ES-I3 (cell line): ENCODE measurements around the gene FAM193A.
A peak's percentile ranks its signal among the peaks of the same experiment; 100 is the strongest.

Source experiments
- H3K36me3 ChIP-seq: 2 replicates; pipeline ENCODE4 v1.6.1; 2013; ENCODE audit warnings: mild to moderate bottlenecking, low read length, control low read depth, moderate library complexity; ENCODE audit not compliant: insufficient read depth
- H3K4me1 ChIP-seq: 2 replicates; pipeline ENCODE4 v1.6.1; 2013; ENCODE audit warnings: mild to moderate bottlenecking, control low read depth, low read length; ENCODE audit not compliant: insufficient read depth
- H3K9ac ChIP-seq: 2 replicates; pipeline ENCODE4 v1.6.1; 2013; ENCODE audit warnings: low read depth, mild to moderate bottlenecking, low read length, moderate library complexity
- H3K9me3 ChIP-seq: 2 replicates; pipeline ENCODE4 v1.6.1; 2013; ENCODE audit warnings: mild to moderate bottlenecking, low read length, moderate library complexity; ENCODE audit not compliant: control insufficient read depth, insufficient read depth

Gene FAM193A, protein sequence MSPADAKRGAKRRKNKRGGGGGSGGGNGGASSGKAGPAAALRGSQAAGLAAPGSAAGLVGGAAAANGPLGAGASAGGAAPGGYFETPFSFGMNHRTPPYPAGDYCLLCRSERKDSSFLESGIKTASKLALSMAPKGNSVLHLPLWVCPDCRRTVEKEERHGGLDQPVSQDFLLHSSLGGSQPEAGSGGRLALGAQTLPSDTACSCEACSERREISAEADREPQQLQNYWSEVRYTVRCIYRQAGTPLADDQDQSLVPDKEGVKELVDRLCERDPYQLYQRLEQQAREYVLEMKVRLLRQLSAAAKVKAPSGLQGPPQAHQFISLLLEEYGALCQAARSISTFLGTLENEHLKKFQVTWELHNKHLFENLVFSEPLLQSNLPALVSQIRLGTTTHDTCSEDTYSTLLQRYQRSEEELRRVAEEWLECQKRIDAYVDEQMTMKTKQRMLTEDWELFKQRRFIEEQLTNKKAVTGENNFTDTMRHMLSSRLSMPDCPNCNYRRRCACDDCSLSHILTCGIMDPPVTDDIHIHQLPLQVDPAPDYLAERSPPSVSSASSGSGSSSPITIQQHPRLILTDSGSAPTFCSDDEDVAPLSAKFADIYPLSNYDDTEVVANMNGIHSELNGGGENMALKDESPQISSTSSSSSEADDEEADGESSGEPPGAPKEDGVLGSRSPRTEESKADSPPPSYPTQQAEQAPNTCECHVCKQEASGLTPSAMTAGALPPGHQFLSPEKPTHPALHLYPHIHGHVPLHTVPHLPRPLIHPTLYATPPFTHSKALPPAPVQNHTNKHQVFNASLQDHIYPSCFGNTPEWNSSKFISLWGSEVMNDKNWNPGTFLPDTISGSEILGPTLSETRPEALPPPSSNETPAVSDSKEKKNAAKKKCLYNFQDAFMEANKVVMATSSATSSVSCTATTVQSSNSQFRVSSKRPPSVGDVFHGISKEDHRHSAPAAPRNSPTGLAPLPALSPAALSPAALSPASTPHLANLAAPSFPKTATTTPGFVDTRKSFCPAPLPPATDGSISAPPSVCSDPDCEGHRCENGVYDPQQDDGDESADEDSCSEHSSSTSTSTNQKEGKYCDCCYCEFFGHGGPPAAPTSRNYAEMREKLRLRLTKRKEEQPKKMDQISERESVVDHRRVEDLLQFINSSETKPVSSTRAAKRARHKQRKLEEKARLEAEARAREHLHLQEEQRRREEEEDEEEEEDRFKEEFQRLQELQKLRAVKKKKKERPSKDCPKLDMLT (N-terminal part only)

DNA sequence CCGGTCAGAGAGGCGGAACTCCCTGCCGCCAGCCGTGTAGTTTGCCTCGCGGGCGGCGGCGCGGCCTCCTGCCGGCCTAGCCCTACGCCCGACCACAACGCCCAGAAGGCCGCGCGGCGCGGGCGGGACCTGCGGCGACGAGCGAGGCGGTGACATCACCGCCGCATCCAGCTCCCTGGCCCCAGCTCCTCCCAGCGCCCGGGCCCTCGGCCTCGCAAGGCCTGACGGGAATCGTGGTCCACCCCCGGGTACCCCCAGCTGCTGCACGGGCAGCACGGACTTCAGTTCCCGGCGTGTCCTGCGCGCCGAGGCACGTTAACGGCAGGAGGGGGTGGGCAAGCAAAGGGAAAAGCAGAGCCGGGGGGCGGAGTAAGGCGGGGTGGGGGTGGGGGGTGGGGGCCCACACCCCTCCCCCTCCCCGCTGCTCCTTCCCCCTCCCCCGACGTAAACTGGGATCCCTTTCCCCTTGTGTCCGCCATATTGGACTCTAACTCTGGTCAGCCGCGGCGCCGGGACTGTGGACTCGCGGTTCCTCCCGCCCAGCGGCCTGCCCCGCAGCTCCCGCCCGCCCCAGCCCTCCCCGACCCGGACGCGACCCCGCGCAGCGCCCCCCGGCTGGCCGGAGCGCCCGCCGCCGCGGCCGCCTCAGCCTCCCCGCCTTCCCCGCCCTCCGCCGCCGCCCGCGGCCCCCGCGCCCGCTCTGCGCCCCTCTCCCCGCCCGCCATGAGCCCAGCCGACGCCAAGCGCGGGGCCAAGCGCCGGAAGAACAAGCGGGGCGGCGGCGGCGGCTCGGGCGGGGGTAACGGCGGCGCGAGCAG is at the start of gene FAM193A:
FAM193A (plus strand) TSS at position 455 of the 818 bp plus-strand sequence; CDS start at position 724, 269 bp downstream.
- no peaks in the 10 kb centered on the region for H3K4me1 ChIP-seq
- peak within 1 kb of the TSS; percentile 90 for H3K9ac ChIP-seq
- no peaks in the 10 kb centered on the region for H3K9me3 ChIP-seq
- peaks cover 4% of the 10 kb centered on the region; the same call in 1 of the 2 replicates for H3K36me3 ChIP-seq

GRCh38 chr4:2486981-2487380 is 49.5 kb upstream of the FAM193A start:
- Histone ChIP-seq H3K36me3 (peaks cover 20% of the 10 kb centered on the region), H3K4me1 (peaks cover 13% of the 10 kb centered on the region), H3K9me3 (no peaks in the 10 kb centered on the region), H3K9ac (no peak overlapping the region)

- H3K9me3 ChIP-seq: no peaks in the 10 kb centered on the region
- peaks cover 10% of the 10 kb centered on the region for H3K4me1 ChIP-seq
- peaks cover 26% of the 10 kb centered on the region for H3K36me3 ChIP-seq
- H3K9ac ChIP-seq: no peak overlapping the region
Measured at GRCh38 chr4:2487632-2488031, 48.8 kb upstream of the FAM193A start.

DNA sequence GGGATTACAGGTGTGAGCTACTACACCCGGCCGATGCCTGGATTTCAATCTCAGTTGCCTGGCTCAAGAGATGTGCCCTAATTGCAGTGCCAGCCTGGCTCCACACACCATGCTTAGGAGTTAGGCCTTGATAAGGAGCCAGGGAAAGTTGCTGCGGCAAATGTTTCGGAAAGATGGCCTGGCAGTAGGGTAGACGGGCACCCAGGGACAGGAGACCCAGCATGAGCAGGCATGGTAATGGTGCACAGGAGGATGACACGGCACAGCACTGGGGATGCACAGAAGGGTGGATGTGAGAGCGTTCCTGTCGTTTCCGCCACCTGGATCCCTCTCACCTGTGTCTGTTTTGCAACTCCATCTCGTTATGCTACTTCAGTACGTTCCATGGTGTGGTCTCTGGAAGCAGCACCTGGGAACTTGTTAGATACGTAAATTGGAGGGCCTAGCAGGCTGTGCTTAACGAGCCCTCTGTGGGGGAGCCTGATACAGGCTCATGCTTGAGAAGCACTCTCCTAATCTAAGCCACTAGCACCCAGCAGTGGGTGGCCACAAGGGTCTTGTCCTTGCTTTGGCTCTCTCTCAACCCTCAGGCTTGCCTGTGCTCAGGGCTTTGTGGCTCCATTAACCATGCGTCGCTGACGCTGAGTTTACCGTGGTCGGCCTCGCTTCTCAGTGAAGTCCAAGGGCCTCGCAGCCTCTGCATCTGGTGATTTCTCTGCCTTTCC is 47.2 kb upstream of the FAM193A start:
- Histone ChIP-seq H3K9me3 (no peaks in the 10 kb centered on the region), H3K36me3 (peaks cover 32% of the 10 kb centered on the region), H3K4me1 (peaks cover 10% of the 10 kb centered on the region), H3K9ac (no peak overlapping the region)

GRCh38 chr4:2489841-2490552 is 46.5 kb upstream of the FAM193A start:
- H3K9ac ChIP-seq: no peak overlapping the region
- H3K4me1 ChIP-seq: peaks cover 6% of the 10 kb centered on the region; the same call in 1 of the 2 replicates
- peaks cover 32% of the 10 kb centered on the region for H3K36me3 ChIP-seq
- H3K9me3 ChIP-seq: no peaks in the 10 kb centered on the region

GRCh38 chr4:2492970-2493369 is 43.5 kb upstream of the FAM193A start:
- H3K36me3 ChIP-seq: peaks cover 44% of the 10 kb centered on the region
- no peak overlapping the region for H3K9ac ChIP-seq
- no peaks in the 10 kb centered on the region for H3K4me1 ChIP-seq
- no peaks in the 10 kb centered on the region for H3K9me3 ChIP-seq

GRCh38 chr4:2494992-2495391 is 41.5 kb upstream of the FAM193A start:
- H3K4me1 ChIP-seq: no peaks in the 10 kb centered on the region
- H3K9ac ChIP-seq: no peak overlapping the region
- H3K36me3 ChIP-seq: peaks cover 43% of the 10 kb centered on the region
- no peaks in the 10 kb centered on the region for H3K9me3 ChIP-seq

DNA sequence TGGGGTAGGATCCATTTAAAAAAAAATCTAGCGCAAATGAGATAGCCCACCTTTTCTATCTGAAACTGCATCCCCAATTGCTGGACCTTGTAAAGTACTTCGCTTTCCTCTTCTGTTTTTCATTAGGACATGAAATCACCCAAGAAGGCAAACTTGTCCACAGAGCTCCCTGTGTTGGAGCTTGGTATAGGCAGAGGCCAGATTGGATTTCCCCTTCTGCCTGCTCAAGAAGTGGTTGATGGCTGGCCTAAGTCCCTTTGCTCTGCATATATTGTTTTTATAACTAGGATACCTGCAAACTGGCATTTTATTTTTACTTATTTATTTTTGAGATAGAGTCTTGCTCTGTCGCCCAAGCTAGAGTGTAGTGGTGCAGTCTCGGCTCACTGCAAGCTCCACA is 39.1 kb upstream of the FAM193A start:
- Histone ChIP-seq H3K36me3 (peaks cover 43% of the 10 kb centered on the region), H3K4me1 (no peaks in the 10 kb centered on the region), H3K9ac (no peak overlapping the region), H3K9me3 (no peaks in the 10 kb centered on the region)

GRCh38 chr4:2497931-2498330 is 38.5 kb upstream of the FAM193A start:
- Histone ChIP-seq H3K4me1 (no peaks in the 10 kb centered on the region), H3K9me3 (no peaks in the 10 kb centered on the region), H3K36me3 (peaks cover 38% of the 10 kb centered on the region), H3K9ac (no peak overlapping the region)

DNA sequence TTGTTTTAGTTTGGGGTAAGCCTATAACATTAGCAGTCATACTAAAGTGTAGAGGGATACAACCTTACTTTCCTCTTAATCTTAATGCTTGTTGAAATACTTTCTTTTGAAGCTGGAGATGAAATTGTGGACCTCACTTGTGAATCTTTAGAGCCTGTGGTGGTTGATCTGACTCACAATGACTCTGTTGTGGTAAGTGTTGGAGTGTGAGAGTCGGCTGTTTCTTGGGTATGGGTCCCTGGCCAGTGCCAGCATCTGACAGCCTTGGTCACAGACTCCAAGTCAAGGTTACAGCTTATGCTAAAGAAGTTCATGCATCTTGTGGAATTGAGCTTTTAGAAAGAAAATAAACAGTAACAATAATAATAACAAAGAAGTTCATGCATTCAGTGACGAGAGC is 35.9 kb upstream of the FAM193A start:
- Histone ChIP-seq H3K9me3 (no peaks in the 10 kb centered on the region), H3K4me1 (no peaks in the 10 kb centered on the region), H3K36me3 (peaks cover 34% of the 10 kb centered on the region), H3K9ac (no peak overlapping the region)

GRCh38 chr4:2501034-2501594 is 35.3 kb upstream of the FAM193A start:
- no peaks in the 10 kb centered on the region for H3K4me1 ChIP-seq
- no peak overlapping the region for H3K9ac ChIP-seq
- H3K36me3 ChIP-seq: peaks cover 34% of the 10 kb centered on the region
- no peaks in the 10 kb centered on the region for H3K9me3 ChIP-seq

GRCh38 chr4:2503809-2504208 is 32.6 kb upstream of the FAM193A start:
- Histone ChIP-seq H3K4me1 (no peaks in the 10 kb centered on the region), H3K9me3 (no peaks in the 10 kb centered on the region), H3K9ac (no peak overlapping the region), H3K36me3 (peaks cover 29% of the 10 kb centered on the region)
